CD4-positive, alpha-beta T cell treated with Interleukin-4 for 4 hours (primary cell): Measurements from ENCODE around the gene ATP2C2.
"Not testable (repeated sequence)": the region's sequence is repeated elsewhere in the genome, so short reads cannot be mapped to it uniquely, and the experiment has no call there.

Source experiments
- DNase-seq: peaks from one replicate; pipeline ENCODE4 v3.0.0-alpha.2; 2020

Gene ATP2C2

GRCh38 chr16:84368308-84368996, at the start of gene ATP2C2:
Gene ATP2C2, plus strand, starts transcription at chr16:84368538. Its CDS starts 78 bp downstream, at chr16:84368616.
- no peak for DNase-seq

DNA sequence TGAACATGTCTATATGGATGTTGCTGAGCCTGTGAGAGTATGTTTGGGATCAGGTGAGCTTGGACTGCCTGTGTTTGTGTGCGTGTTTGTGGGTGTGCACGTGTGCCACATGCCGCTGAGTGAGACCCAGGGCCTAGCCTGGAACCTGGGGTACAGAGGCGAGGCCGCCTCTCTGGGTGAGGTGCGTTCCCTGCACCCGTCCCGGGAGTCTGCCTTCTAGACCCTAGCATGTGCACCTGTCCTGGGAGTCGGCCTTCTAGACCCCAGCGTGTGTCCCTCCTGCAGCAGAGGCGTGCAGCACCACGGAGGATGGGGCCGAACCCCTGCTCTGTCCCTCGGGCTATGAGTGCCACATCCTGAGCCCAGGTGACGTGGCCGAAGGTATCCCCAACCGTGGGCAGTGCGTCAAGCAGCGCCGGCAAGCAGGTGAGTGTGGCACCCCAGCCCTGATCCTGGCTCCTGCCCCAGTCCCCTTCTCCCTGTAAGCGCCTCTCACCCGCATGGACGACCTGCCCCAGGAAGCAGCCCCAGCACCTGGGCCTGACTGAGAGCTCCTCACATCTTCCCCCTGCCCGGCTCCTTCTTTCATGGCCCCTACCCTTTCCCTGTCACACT, 49.1 kb upstream of the ATP2C2 start:
- DNase-seq, result no peak

DNA sequence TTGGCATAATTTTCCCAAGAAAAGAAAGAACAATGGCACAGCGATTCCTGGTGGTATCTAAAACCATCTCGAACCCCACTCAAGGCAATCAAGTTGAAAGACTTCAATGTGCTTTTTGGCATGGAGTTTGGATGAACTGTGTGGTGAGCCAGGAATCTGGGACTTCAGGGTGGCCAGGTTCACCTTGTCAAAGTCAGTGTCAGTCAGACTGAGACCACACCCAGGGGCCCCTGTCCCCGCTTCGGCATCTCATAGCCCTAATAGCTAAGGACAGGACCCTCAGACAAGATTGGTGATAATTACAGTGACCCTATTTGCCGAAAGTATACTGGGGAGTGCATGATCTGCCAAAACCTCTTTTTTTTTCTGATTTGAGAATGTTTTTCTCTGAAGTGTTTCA, 47.8 kb upstream of the ATP2C2 start:
- DNase-seq, result no peak

DNA sequence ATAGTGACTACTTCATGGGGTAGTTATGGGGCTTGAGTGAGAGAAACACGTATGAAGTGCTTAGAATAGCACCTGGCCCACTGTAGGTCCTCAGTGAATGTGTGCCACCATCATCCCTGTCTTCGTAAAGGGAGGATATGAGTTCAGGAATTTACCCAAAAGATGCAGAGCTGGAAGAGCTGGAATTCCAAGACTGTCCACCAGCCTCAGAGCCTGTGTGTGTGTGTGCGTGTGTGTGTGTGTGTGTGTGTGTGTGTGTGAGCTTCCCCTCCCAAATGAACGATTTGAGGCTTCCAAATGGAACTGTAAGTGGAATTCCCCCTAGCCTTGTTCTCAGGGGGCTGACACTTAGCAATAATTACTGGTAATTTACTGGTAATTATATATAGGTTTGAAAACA, 46.4 kb upstream of the ATP2C2 start:
- no peak for DNase-seq

GRCh38 chr16:84322749-84323148, 45.6 kb upstream of the ATP2C2 start:
- DNase-seq, result no peak

DNA sequence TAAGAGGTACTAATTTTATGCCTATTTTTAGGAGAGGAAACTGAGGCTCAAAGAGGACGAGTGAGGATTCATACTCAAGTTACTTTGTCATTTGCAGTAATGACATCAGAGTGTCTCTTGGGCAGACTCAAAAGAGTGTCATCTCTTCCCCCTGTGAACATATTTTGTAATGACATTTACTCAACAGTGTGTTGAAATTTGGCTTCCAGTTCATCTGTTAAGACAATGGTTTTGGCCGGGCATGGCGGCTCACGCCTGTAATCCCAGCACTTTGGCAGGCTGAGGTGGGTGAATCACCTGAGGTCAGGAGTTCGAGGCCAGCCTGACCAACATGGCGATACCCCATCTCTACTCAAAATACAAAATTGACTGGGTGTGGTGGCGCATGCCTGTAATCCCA, 44.7 kb upstream of the ATP2C2 start:
- DNase-seq, result no peak

DNA sequence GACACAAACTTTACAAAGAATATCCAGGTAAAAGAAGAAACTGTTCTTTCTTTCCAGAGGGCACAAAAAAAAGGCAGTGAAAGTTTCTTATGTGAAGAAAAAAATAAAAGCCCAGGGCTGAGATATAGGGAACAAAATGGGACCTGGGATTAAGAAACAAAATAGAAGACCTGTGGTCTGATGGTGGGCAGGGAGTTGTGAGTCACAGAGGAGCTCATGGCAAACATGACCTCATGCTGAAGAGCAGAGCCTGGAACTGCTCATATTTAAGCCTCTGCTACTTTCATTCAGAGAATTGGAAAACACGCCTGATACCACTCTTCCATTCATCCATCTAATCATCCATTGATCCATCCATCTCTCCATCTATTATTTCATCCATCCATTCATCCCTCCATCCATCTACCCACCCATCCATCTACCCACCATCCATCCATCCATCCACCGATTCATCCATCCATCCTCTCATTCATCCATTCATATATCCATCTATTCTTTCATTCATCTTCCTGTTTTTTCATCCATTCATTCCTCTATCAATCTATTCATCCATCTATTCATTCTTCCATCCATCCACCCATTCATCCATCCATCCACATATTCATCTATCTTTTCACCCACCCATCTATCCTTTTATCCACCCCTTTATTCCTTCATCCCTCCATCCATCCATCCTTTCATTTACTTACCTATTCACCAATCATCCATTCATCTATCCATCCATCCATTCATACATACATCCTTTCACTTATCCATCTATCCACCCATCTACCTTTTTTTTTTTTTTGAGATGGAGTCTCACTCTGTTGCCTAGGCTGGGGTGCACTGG, 43.7 kb upstream of the ATP2C2 start:
- DNase-seq, result no peak

- DNase-seq, result no peak
Observed at GRCh38 chr16:84326545-84326944, 41.8 kb upstream of the ATP2C2 start.

DNA sequence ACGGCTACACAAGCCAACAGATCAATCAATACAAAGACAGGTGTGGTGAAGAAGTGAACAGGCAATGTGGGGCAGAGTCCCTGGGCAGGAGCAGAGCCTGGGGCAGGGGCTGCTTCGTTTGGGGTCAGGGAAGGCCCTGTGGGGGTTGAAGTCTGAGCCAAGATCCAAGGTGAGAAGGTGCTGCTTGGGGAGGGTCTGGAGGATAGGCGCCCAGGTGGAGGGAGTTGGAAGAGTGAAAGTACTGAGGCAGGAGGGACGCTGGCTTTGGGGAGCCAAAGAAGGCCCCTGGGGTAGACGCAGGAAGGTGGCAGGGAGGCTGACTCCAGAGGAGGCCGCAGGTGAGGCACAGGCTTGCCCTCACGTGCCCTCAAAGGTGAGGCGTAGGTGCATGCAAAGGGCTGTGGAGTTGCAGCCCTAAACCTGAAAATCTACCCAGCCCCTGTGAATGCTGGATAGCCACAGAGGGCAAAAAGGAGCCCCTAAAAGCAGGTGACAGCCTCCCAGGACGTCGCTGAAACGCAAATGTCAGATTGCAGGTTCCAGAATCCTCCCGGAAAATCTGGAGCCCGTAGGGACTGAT, 40.3 kb upstream of the ATP2C2 start:
- DNase-seq, result no peak

DNA sequence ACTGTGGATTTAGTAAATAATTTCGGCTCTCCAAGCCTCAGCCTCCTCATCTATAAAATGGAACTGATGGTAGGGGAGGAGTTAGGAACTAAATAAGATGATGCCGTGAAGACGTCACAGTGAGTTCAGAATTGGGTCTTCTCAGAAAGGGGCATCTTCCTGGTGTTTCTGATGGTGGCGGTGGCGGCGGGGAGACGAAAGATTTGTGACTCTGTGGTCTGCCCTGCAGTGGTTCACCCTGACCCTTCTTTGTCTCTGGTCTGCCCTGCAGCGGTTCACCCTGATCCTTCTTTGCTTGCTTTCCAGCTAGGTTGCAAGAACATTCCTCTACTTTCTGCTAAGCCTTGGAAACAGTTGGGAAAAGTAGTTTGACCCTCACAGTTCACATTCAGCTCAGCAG, 39.3 kb upstream of the ATP2C2 start:
- no peak for DNase-seq

DNA sequence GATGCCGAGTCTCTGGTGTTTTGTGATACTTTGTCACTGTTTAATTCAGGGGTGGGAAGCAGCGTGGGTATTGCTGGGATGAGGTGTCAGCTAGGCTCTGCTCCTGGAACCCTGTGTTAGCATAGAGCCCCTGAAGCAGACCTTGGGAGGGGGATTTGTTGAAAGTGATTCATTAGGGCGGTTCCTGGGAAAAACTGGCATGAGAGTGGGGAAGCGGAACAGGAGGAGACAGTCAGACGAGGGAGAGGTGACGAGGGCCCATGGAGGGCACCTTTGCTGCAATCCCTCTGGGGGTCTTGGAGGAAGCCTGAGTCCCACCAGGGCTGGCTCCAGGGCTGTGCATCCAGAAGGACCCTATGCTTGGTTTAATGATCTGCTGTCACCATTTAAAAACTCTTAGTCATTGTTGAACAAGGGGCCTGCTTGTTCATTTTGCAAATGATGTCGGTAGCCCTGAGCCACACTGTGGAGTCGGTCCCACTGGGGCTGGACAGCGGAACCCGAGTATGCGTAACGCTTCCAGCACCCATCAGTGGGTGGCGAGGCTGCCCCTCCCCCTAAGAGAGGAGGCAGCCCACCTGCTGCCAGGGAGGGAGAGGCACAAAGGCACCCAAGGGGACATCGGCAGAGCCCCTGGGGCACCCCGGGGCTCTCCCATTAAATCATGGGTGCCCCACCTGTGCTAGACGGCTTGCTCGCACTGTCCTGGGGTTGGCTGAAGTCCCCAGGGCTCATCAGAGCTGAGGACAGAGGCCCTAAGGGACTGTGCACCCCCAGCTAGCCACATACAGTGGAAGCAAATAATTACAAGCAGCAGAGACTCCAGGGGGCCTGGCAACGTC, 38.3 kb upstream of the ATP2C2 start:
- DNase-seq, result no peak

GRCh38 chr16:84330685-84331050, 37.7 kb upstream of the ATP2C2 start:
- DNase-seq, result no peak

- no peak for DNase-seq
Observed at GRCh38 chr16:84331998-84332780, 36.1 kb upstream of the ATP2C2 start.

- DNase-seq, result no peak
Observed at GRCh38 chr16:84332975-84333684, 35.2 kb upstream of the ATP2C2 start.

GRCh38 chr16:84334058-84334457, 34.3 kb upstream of the ATP2C2 start:
- no peak for DNase-seq

GRCh38 chr16:84334482-84334881, 33.9 kb upstream of the ATP2C2 start:
- DNase-seq, result no peak

GRCh38 chr16:84337236-84337635, 31.1 kb upstream of the ATP2C2 start:
- not testable (repeated sequence) for DNase-seq

GRCh38 chr16:84339311-84339710, 29.0 kb upstream of the ATP2C2 start:
- DNase-seq, result no peak

GRCh38 chr16:84339766-84340165, 28.6 kb upstream of the ATP2C2 start:
- no peak for DNase-seq

GRCh38 chr16:84340325-84341040, 27.9 kb upstream of the ATP2C2 start:
- no peak for DNase-seq
